CD4-positive, alpha-beta T cell treated with Interleukin-21 for 1 hour (primary cell): ENCODE results near the gene PITPNM2.
"Not testable (repeated sequence)": the region's sequence is repeated elsewhere in the genome, so short reads cannot be mapped to it uniquely, and the experiment has no call there.

Experiments
- DNase-seq: peaks from one replicate; pipeline ENCODE4 v3.0.0-alpha.2; 2020

Gene PITPNM2

DNA sequence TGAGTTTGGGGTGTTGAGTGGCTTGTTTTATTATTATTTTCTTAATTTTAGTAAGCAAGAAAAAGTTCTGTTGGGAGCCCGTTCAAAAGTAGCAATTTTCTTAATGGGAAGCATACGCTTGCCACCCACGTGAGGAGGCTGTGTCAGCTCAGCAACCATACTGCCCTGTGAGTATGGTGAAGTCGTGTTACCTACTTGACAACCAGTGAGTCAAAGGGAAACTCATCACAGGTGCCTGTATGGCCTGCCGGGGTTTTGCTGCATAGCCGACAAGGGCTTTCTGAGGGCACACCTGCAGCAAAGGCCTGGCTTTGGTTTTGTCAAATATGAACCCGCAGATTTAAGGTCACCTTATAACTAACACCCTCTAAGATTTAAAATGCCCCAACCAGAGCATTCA, 31.1 kb downstream of the PITPNM2 start:
- DNase-seq: peak; percentile 30

DNA sequence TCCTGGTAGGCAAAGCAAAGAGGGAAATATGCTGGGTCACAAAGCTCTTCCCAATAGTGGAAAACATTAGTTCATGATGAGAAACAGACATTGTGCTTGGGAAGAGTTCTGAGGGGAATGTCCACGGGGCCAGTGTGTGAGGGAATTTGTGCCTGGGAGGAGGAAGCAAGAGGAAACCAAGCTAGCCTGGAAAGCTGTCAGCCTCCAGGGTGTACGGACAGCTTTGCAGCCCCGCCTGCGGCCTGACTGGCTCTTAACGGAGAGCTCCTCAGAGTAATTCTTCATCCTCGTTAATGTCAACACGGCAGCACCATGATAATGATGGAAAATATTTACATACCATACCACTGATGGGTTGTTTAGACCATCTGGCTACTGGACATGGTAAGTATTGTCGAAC, 32.4 kb downstream of the PITPNM2 start:
- no peak for DNase-seq

DNA sequence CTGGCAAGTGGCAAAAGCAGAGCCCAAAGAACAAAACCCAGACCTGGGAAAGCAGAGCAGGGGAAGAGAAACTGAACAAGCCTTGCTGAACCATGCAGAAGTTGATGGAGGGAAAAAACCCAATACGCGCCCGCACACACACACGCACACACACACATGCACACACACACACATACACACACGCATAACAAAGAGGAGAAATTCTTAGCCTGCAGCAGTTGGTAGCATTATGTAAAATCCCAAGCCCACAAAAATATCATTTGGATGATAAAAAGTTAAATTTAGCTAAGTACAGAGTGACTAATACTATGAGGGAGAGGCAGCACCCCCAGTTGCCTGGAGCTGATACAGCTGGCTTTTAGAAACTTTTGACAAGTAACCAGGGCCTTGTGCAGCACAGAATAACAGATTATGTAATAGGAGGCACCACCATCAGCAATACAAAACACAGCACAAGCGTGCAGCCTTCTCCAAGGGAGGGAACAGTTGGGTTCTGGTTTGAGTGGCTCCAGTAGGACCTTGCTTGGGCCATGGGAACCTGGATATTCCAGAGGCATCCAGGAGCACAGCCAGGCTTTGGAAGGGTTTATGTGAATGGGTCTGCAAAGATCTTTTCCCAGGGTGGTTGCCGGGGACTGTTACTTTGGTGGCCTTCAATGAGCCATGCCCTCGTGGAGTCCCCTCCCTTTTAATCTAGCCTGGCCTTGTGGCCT, 35.3 kb downstream of the PITPNM2 start:
- DNase-seq: no peak

DNA sequence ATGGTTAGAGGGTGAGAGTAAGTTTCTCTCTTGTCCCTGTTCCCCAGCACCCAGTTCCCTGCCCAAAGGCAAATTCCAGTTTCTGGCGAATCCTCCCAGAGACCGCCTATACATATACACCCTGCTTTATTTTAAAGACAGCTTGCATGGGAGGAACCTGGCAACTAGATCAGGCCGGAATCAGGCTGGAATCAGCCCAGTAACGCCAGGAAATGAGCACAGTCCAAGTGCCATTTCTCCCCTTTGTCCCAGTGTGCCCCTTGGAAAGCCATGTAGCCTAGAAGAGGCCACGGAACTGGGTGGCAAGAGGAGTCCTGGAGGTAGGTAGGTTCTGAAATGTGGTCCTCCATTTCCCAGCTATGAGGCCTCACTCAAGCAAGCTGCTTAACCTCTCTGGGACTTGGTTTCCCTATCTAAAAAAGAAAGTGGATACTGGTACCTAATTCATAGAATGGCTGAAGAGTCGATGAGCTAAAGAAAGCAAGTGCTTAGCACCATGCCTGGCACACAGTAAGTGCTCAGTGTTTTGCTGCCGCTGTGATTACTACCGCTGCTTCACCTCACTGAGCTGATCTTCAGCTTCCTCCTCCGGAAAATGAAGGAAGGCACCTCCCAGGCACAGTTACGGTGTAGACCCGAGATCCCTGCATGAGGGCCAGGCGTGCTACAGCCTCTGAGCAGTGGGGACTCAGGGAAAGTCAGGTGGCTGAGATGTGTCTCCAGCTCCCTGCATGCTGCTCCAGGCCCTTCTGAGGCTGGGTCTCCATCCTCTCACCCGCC, 36.4 kb downstream of the PITPNM2 start:
- no peak for DNase-seq

DNA sequence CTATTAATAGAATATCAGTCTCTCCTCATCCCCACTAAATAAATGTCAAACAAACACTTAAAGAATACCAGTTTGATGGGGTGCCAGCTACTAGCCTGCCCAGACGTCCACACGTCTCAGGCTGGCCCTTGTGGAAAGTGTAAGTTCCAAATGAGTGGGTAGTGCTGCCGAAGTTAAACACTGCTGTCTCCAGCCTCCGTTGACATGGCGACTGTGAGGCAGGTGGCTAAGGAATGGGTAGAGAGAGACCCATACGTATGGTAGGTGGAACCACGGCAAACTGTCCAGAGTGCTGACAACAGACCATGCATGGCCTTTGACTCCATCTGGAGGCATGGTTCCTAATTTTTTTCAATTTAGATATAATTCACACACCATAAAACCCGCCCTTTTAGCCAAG, 37.9 kb downstream of the PITPNM2 start:
- no peak for DNase-seq

DNA sequence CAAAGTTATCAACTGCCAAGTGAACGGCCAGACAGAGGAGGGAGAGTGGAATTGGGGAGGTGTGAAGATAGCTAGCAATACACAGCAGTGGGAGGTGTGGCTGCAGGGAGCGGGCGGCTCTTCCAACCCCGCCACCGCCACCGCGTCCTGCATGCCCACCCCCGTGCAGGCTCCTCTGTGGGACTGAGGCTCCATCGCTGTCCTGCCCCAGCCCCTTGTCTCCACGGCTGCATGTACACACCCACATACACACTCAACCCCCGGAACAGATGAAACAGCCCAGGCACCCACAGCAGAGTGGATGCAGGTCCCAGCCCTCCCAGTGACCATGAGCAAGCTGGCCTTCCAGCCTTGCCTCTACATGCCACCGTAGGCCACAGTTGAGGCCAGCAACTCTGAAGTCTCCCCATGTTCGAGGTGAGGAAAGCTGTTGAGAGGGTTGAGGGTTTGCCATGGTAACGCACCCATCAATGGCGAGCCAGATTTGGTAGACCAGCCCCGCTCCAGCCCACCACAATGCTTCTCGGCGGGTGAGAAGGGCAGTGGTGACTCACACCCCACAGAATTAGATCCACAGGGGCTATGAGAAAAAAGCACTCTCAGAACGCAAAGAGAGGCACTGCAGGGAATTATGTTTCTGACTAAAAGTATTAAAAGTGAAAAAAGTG, 39.3 kb downstream of the PITPNM2 start:
- DNase-seq: no peak

DNA sequence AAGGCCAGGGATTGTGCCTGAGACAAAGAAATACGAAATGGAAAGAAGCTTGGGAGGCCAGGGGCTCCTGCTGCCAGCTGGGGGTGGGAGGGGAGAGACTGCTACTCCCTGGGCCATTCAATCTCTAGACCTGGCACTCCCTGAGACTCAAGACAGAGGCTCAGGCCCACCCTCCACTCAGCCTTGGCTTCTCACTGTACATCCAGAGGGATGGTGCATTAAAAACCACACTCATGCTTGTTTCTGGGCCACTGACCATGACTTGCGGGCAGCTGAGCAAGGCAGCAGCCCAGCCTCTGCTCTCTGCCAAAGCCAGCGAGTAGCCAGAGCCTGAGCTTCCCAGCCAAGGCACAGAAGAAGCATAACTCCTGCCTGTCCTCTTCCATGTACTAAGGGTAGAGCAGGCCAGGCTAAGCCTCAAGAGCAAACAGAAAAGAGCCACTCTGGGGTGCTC, 41.5 kb downstream of the PITPNM2 start:
- no peak for DNase-seq

DNA sequence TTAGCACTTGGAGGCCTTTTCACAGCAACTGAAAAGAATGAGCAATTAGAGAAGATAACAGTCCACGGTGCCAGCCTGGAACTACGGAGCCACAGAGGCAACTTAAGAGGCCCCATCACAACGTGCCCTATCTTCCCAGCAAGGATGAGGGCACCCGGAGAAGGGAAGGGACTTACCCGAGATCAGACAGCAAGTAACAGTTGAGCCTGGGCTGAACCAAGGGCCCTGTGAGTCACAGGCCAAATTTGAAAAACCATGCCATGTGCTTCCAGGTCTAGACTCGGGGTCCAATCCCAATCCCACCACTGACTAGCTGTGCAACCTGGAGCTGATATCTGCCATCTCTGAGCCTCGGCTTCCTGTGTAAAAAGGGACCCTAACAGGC, 42.2 kb downstream of the PITPNM2 start:
- DNase-seq: no peak

DNA sequence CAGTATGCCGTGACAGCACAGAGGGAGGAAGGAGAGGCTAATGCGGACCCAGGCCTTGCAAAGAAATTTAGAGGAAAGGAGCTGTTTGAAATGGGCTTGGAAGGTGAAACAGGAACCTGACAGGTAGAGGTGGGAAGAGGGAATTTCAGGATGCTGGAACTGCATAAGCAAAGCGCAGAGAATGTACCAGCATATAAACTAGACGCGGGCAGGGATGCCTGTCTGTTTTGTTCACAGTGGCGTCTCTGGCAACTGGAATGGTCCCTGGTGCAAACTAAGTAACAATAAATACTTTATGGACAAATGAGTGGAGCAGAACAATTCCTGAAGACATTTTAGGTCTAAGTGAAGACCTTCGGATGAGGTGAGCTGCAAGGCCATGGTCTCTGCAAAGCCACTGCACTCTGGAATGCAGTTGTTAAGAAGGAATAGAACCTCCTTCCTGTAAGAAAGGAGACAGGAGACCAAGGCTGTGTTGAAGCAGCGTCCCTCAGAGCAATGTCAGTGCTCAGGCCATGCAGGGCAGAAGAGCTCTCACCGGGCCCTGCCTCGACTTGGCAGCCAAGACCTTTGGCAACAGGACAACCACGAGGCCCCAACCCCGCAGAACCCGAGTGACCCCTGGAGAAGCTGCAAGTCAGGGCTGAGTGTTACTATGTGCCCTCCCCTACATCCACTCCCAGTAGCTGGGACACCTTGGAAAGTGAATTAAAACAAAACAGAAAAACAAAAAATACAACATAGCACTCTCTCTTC, 42.8 kb downstream of the PITPNM2 start:
- DNase-seq: no peak

DNA sequence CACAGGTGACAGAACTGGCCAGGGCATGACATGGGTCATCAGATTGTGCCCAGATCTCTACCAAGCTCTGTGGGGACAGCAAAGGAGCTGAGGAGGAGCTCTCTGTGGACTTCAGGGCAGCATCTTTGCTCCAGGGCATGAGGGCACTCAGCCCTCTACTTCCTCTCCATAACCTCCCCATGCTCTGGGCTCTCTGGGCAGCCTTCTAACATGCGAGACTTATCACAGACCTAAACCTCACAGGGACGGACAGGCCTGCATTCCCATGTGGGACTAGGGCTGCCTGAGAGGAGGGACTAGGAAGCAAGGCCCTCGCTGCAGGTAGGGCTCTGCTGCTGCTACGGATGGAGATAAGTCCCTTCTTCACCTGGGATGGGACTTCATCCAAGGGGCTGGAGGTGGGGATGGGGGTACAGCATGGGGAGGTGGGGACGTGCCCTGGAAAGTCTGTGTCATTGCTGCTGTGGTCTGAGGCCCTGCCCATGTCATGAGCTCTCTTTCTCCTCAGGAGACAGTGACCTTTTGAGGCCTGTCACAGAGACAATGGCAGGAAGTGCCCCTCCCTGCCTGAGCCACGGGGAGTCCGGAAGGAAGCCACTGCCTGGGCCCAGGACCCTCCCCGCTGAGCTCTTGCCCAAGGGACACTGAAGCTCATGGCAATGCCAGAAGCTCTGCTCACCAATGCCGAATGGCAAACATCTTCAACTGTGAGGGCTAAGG, 44.1 kb downstream of the PITPNM2 start:
- peak; percentile 69 for DNase-seq

DNA sequence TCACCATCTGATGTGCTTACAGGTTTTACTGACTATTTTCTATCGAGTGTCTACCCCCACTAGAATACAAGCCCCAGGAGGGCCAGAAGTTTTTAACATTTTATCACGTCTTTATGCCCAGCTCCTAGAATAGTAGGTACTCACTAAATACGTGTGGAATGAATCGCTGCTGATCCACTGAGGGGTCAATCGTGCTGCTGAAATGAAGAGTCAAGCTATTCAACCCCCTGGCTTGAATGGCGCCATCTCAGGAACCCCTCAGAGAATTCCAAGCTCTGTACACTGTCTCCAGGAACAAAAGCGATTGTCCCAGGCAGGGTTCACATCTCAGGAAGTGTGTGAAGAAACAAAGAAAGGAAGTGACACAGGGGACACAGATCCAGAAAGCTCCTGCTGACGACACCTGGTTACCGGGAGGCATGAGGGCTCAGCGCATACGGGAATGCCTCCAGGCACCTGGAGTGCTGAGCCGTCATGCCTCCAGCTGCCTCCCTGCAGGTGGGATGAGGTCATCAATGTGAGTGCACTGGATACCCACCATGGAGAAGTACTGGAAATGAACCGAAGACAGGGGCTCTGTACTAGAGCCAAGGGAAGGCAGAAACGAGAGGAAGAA, 45.6 kb downstream of the PITPNM2 start:
- DNase-seq: no peak

DNA sequence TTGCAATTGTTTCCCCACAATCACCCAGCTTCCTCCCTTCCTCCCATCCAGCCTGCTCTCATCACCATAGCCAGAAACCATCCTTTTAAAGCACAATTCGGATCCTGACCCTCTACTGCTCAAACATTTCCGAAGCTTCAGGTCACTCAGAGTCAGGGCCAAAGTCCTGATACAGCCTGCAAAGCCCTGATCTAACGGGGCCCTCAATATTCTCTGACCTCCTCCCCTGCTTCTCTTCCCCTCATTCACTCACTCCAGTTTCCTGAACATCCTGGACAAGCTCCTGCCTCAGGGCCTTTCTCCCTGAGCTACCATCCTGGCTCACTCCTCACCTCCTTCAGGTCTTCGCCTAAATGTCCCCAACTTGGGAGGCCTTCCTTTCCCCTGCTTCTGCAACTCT, 46.1 kb downstream of the PITPNM2 start:
- no peak for DNase-seq

DNA sequence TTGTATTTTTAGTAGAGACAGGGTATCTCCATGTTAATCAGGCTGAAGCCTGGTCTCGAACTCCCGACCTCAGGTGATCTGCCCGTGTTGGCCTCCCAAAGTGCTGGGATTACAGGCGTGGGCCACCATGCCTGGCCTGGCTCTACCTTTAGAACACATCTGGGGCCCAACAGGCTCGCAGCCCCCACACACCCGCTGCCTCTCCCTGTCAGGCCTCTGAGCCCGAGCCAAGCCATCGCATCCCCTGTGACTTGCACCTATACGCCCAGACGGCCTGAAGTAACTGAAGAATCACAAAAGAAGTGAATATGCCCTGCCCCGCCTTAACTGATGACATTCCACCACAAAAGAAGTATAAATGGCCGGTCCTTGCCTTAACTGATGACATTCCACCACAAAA, 46.8 kb downstream of the PITPNM2 start:
- not testable (repeated sequence) for DNase-seq

DNA sequence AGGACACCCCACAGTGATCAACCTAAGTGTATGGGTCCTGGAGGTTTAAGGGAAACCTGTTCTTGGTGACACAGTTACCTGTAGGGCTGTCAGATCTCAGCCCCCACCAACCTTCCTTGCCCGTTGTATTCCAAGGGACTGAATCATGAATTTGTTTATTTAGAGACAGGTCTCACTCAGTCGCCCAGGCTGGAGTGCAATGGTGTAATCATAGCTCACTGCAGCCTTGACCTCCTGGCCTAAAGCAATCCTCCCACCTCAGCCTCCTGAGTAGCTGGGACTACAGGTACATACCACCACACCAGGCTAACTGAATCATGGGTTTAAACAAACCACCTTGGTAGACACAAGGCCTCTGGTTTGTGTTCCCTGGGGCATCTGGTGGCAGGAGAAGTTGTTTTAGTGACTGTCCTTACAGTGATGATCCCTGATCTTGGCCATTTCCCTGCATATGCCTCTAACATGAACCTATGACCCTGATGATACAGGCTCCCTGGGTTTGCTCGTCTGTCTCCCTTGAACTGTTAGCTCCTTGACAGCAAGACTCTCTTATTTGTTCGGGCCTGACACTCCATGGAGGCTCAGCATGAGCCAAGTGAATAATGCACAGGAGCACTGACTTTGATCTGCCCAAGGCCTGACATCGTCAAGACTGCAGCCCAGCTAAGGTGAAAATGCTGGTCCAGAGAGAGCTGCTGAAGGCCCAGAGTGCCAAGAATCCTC, 47.9 kb downstream of the PITPNM2 start:
- no peak for DNase-seq

DNA sequence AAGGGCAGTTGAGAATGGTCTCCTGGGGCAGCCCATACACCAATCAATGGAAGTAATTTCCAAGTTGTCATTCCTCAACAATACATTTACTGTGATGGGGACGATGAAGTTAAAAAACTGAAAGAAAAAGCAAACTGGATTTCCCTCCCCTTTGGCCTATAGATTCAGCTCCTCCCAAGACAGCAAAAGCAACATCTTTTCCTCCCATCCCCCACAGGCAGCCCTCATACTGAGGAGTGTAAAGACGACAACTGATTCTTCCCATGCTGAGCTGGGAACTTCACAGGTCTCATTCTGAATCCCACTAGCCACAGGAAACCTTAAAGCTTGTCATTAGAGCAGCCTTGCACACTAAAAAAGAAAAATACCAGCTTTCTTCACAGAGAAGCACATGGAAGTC, 48.5 kb downstream of the PITPNM2 start:
- no peak for DNase-seq

DNA sequence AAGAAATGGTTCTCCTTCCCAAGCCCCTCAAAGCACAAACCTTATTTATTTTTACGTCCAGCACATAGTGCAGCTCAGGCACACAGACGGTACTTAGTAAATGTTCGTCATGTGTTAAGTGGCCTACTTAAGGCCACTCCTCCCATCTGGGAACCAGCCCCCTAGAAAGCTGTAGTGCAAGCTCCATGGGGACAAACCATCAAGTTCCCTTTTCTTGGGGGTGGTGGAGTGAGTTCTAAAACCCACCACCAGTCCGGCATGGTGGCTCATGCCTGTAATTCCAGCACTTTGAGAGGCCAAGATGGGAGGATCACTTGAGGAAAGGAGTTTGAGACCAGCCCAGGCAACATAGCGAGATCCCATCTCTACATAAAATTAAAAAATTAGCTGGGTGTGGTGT, 49.4 kb downstream of the PITPNM2 start:
- DNase-seq: no peak
